ENCODE measurements around the gene HMG20A.

Gene HMG20A

GRCh38 chr15:77436822-77437221, 16.1 kb downstream of the HMG20A start:
- no peak for DNase-seq

GRCh38 chr15:77437264-77437663, 16.6 kb downstream of the HMG20A start:
- no peak for DNase-seq

DNA sequence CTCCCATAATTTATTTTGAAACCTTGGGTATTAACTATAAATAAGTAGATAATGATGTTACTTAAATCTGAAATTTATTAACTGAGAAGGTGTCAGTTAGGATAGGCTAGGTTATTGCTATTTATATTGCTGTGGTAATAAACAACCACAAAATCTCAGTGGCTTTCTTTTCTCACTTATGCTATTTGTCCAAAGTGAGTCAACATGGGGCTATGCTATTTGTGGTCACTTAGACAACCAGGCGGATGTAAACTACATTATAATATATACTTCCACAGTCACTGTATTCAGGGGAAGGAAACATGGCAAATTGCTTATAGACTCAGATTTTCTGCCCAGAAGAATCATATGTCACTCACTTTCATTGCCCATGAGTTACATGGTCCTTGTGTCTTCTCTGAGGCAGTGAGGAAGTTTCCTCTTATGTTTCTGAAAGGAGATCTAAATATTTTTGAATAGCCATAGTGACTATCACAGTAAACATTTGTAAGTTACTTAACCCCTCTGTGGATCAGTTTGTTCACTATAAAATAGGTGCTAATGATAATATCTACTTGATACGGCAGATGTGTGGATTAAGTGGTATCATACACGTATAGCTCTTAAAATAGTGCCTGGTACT, 19.8 kb downstream of the HMG20A start:
- DNase-seq = no peak

GRCh38 chr15:77446840-77447390, 26.2 kb downstream of the HMG20A start:
- DNase-seq = no peak

GRCh38 chr15:77454265-77454664, 33.6 kb downstream of the HMG20A start:
- no peak for DNase-seq

GRCh38 chr15:77454951-77455350, 34.3 kb downstream of the HMG20A start:
- no peak for DNase-seq

DNA sequence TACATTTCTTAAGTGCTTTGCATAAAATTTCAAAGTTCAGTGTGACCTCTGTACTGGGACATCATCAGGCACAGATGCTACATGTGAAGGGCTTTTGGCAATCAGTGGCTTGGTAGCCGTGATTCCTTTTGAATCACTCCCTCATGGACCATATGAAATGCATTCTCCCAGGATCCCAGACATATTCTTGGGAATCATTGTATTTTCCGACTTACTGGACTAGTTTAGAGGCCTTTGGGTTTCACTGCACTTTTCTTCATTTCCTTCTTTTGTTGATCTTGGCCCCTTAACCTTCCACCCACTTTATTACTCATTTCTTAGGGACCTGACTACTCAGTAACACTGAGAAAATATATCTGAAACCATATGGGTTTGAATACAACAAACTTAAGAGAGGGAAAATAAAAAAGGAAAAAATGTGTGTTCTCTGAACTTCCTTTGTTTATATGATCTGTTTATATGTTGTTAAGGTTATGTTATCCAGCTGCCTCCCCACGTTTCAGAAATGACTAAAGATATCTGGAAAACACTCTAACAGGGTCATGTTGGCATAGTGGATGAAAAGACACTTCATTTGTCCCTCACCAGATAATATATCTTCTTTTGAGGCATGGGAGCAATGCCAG, 35.1 kb downstream of the HMG20A start:
- DNase-seq = no peak

GRCh38 chr15:77456746-77457145, 36.1 kb downstream of the HMG20A start:
- DNase-seq = no peak

DNA sequence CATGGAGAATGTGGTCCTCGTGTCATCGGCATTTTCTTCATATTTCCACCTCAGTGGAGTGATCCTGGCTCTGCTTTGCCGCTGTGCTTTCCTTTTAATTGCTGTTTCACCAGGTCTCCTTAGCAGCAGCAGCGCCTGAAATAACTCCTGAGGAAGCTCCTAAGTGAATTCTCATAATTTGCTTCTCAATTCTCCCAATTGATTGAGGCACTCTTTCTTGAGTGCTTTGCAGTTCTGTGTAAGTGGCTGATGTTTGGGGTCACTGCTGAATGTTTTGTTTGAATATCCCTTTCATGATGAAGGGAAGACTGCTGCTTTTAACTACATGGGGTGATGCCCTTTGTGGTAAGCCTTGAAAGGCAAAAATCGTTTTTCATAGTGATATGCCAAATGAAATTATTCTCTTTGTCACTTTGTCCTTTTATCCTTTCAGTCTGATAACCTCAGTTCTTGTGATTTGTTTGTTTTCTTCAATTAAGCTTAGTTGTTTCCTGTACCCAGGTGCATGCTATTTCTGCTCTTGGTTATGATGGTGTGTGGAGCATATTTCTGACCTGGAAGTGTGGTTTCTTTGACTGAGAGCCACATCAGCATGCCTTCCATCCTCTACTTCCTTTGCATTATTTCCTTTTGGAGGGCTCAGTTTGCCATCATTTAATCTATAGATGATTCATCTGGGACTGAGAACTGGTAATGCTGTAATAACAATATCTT, 36.7 kb downstream of the HMG20A start:
- no peak for DNase-seq

- no peak for DNase-seq
Measured at GRCh38 chr15:77457905-77458265, 37.2 kb downstream of the HMG20A start.

- DNase-seq = no peak
Measured at GRCh38 chr15:77459031-77459430, 38.3 kb downstream of the HMG20A start.

DNA sequence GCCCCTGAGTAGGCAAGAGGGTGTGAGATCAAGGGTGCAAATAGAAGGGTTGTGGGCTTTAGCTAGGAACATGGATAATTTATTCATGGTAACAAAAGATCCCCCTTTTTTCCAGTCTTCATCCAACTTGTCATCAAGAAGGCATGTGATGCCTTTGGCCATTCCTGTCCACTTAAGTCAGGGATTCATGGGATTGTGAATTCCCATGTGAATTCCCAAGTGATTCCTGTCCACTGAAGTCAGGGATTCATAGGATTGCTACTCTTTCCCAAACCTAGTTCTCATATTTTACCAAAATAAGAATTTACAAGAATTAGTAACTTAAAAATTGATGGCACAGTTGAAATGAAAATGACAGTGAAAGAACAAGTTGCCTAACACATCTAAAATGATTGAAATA, 40.8 kb downstream of the HMG20A start:
- DNase-seq = no peak

- DNase-seq = no peak
Measured at GRCh38 chr15:77464129-77464865, 43.6 kb downstream of the HMG20A start.

- no peak for DNase-seq
Measured at GRCh38 chr15:77466521-77466920, 45.8 kb downstream of the HMG20A start.

GRCh38 chr15:77468896-77469295, 48.2 kb downstream of the HMG20A start:
- no peak for DNase-seq

GRCh38 chr15:77470235-77470634, 49.5 kb downstream of the HMG20A start:
- no peak for DNase-seq

DNA sequence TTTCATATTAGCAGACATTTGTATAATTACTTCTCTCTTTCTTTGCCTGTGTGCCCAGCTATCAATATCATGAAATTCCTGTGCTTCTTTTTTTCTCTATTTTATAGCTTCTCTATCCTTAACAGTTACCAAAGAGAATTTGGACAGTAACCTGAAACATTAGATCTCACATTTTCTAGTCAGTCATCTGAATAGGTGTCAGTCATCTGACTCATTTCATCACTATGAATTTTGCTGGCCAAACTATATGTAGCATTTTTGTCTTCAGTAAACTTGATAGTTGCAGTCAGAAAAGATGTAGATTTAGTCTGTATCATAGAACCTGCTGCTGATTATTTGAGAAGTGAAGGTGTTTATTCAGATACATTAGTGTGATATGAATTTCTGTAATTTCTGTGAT, 52.6 kb downstream of the HMG20A start:
- DNase-seq = no peak

DNA sequence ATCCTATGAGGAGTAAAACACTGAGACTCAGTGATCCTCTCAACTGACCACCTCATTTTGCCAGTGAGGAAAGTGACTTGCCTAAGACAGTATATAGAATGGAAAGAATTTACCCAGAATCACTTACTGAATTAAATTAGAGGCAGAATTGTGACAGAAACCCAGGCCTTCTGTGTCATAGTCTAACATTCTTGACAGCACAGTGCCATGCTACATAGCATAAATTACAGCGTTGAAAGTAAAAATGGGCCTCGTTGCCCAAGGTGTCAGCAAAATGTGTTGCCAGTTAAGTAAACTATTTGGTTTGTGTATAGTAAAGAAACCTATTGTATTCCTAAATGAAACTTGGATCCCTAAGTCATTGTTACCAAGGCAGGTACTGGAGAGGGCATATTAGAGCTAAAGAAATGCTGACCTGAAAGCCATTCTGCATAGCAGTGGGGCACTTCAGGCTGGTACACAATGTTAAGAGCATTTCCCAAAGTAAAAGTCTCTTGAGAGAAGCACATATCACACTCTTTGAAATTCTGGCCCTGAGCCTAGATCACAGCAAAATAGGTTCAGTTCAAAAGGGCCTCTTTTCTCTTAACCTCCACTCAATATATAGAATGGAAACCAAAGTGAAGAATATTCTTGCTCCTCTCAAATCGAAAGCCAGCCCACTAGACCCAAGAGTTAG, 53.8 kb downstream of the HMG20A start:
- DNase-seq = no peak

- no peak for DNase-seq
Measured at GRCh38 chr15:77475001-77475400, 54.3 kb downstream of the HMG20A start.

- DNase-seq = no peak
Measured at GRCh38 chr15:77475898-77476297, 55.2 kb downstream of the HMG20A start.

GRCh38 chr15:77476995-77477394, 56.3 kb downstream of the HMG20A start:
- DNase-seq = no peak

DNA sequence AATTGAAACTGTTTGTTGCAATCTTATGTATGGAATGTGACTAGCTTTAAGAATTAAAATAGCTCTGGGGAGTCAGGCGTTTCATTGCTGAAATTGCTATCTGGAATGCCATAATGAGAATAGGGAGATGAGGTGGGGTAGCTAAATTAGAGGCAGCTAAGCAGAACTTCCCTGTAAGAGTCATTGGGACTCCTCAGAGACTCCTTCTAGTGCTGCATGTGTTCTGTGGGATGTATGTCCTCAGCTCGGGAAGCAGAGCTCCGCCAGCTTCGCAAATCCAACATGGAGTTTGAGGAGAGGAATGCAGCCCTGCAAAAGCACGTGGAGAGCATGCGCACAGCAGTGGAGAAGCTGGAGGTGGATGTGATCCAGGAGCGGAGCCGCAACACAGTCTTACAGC, 57.4 kb downstream of the HMG20A start:
- DNase-seq = no peak

GRCh38 chr15:77479015-77479414, 58.3 kb downstream of the HMG20A start:
- DNase-seq = no peak
